ENCODE measurements around the gene SARDH. TPM values are rescaled to one million over a fixed set of nuclear protein-coding genes. Genes with fewer than 3 reads are reported as not detected.

Gene SARDH
- total RNA-seq, 1 experiment from 2014 or later, result 0.66 TPM

DNA sequence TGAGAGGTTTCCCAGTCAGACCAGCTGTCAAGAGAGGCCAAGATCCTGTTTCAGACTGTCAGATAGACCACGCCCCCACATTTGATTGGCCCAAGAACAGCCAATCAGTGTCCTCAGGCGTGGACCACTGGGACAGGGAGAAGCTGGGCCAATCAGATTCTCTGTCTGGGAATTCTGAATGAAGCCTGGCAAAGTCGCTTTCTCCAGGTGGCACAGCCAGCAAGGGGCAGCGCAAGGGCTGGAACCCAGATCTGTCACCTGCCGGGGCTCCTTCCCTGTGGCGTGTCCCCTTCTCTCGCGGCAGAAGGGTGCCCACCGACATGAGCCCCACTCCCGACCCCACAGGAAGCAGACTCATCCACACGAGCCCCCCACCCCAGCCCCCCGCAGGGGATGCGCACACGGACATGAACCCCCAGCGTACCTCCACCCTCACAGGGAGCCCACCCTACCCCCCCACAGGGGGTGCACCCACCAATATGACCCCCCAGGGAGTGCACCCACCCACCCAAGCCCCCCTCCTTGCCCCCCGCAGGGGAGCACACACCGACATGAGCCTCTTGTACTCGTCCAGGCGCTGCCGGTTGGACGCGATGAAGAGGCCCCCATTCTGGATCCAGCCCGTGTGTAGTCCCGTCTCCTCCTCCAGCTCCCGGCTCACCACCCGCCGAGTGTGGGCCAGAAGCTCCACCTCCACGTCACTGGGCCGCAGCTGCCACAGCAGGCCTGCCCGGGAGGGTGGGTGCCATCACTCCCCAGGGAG is 6.1 kb downstream of the SARDH start:
- Histone ChIP-seq H3K36me3 (no peaks in the 10 kb centered on the region), H3K27me3 (no peaks in the 10 kb centered on the region; the same call in 1 of the 2 replicates), H3K9me3 (no peaks in the 10 kb centered on the region), H3K4me3 (no peak overlapping the region)
- DNase-seq, result peak; percentile 66

GRCh38 chr9:133730994-133731715 is 7.0 kb downstream of the SARDH start:
- H3K9me3 ChIP-seq, result no peaks in the 10 kb centered on the region
- H3K36me3 ChIP-seq, result no peaks in the 10 kb centered on the region
- no peaks in the 10 kb centered on the region; the same call in 1 of the 2 replicates for H3K27me3 ChIP-seq
- no peak for DNase-seq
- H3K4me3 ChIP-seq, result no peak overlapping the region

DNA sequence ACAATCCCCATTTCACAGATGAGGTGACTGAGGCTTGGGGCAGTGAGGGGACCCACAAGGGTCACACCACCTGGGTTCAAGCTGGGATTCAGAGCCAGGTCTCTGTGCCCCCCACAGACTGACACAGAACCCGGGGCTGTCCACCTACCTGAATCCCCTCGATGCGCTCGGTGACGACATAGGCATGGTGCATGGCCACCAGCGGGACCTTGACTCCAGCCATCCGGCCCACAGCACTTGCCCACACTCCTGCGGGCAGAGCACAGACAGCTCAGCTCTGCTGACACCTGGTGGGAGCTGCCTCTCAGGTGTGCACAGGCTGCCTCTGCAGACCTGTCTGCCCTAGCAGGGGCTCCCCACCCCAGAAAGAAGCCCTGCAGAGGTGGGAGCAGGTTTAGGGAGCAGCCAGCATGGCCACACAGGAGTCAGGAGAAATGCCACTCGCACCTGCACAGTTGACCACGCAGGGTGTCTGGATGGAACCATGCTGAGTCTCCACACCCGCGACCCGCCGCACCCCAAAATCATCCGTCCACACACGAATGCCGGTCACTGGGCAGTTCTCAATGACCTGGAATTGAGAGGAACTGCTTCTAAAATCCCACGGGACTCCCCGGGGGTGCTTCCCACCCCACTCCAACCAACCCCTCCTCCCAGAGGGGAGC is 8.4 kb downstream of the SARDH start:
- H3K36me3 ChIP-seq, result no peaks in the 10 kb centered on the region
- no peak overlapping the region for H3K4me3 ChIP-seq
- H3K27me3 ChIP-seq, result peaks cover 11% of the 10 kb centered on the region
- no peaks in the 10 kb centered on the region for H3K9me3 ChIP-seq
- DNase-seq, result no peak

- DNase-seq, result no peak
- Histone ChIP-seq H3K9me3 (no peaks in the 10 kb centered on the region), H3K4me3 (no peak overlapping the region), H3K36me3 (no peaks in the 10 kb centered on the region), H3K27me3 (peaks cover 13% of the 10 kb centered on the region)
These were observed 9.1 kb downstream of the SARDH start for GRCh38 chr9:133728856-133729616.

- Histone ChIP-seq H3K36me3 (no peaks in the 10 kb centered on the region), H3K9me3 (no peaks in the 10 kb centered on the region), H3K4me3 (no peak overlapping the region), H3K27me3 (peaks cover 17% of the 10 kb centered on the region)
- no peak for DNase-seq
These were observed 10.2 kb downstream of the SARDH start for GRCh38 chr9:133727876-133728441.

DNA sequence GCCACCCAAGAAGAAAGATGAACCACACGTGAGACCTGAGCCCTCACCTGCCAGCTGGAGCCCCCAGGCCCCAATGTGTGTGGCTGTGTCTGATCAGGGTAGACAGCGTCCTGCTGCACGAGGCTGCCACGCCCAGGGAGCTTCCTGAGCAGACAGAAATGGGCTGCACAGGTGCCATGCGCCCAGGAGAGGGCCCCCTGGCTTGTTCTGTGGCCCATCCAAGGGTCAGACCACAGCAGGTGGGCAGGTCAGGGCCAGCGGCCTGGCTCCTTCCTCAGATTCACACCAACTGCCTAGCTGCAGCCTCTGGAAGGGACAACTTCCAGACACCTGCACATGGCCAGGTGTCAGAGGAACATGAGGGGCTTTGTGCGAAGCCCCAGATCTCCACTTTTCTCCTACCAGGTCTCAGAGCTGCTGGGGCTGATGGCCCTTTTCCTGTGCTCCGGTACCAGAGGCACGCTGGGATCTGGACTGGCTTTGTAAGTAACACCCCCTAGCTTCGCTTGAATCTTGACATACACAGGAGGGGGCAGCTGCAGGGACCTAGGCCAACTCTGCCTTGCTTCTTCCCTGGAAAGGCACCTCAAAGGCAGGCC is 10.8 kb downstream of the SARDH start:
- DNase-seq, result no peak
- H3K4me3 ChIP-seq, result no peak overlapping the region
- no peaks in the 10 kb centered on the region for H3K36me3 ChIP-seq

DNA sequence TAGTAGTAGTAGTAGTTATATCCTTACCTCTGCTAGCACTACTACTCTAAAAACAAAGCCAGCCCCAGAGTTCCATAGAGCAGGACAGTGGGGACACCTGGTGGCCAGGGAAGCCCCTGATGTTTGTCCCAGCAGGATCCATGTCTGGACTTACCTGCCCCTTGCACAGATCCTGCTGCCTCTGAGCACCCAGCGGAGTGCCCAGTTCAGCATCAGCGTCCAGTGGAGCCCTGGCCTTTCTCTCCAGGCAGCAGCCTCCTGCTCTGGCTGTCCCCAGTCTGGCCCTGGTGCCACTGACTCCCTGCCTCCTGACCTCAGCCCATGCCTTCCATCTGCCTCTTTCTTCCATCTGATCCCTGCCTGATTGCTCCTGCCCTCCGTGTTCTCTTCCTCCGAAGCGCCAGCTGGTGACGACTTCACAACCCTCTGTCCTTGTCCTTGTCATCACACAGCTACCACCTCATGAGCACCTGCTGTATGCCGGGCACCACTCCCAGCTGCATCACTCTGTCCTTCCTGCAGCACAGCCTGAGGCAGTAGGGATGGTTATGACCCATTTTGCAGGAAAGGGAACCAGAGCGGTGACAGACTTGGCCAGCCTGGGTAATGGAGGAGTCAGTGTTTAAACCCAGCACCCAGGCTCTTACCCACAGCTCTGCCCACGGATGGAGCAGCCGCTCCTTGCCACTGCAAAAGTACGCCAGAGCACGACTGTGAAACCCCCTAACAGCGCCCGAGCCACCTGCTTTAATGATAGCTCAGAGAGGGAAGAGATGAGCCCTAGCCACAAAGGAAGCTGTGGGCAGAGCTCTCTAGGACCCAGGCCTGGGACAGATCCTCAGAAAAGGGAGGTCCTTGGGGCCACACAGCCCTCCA is 11.5 kb downstream of the SARDH start:
- Histone ChIP-seq H3K9me3 (no peaks in the 10 kb centered on the region), H3K27me3 (peaks cover 20% of the 10 kb centered on the region), H3K36me3 (no peaks in the 10 kb centered on the region), H3K4me3 (no peak overlapping the region)
- peak; percentile 29 for DNase-seq

More for the DNA sequence above, 10.8 kb downstream of the SARDH start:
- Histone ChIP-seq H3K27me3 (peaks cover 20% of the 10 kb centered on the region), H3K9me3 (no peaks in the 10 kb centered on the region)

DNA sequence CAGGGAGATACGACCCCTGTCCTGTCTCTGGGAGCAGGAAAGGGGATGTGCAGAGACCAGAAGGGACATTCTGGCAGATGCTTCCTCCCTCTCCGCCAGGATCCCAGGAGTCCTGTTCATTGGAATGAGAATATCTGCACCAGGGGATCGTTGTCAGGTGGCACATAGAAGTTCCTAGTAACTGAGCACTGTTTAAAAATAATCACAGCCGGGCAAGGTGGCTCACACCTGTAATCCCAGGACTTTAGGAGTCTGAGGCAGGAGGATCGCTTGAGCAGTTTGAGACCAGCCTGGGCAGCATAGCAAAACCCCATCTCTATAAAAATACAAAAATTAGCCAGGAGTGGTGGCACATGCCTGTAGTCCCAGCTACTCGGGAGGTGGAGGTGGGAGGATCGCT is 12.3 kb downstream of the SARDH start:
- Histone ChIP-seq H3K9me3 (no peaks in the 10 kb centered on the region), H3K4me3 (no peak overlapping the region), H3K36me3 (no peaks in the 10 kb centered on the region), H3K27me3 (peaks cover 20% of the 10 kb centered on the region)
- DNase-seq, result no peak

DNA sequence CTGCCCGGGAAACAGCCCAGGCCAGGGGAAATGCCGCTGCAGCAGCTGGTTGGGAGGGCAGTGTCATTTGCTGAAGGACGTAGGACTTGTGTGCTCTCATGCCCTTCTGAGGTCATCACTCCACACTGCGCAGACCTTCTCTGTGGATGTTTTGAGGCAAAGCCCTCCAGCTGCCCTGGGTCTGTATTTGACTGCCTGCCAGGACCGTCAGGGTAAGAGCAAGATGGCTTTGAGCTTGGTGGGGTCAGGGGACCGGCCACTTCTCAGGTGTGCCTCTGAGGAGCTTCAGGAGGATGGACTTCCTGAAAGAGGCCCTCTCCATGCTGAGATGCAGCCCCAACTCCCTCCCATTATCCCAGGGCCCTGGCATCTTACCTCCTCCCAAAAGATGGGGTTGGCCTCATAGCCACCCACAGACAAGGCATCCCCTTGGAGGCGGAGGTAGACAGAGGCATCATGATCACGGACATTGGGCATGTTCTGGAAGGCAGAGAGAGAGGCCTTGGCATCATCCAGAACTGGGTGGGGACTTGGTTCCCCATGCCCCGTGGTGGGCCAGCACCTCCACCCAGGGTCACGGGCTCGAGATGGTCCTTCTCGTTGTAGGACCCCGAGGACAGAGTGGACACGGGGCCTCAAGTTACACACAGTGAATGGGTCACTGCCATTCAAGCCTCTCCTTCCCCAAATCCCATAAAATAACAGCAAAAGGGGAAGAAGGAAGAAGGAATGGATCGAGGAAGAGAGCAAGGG is 19.4 kb downstream of the SARDH start:
- Histone ChIP-seq H3K9me3 (no peaks in the 10 kb centered on the region), H3K4me3 (no peak overlapping the region), H3K36me3 (no peaks in the 10 kb centered on the region), H3K27me3 (peaks cover 6% of the 10 kb centered on the region)
- no peak for DNase-seq

- no peak for DNase-seq
- Histone ChIP-seq H3K27me3 (no peaks in the 10 kb centered on the region), H3K4me3 (no peak overlapping the region), H3K36me3 (no peaks in the 10 kb centered on the region), H3K9me3 (no peaks in the 10 kb centered on the region)
These were observed 20.8 kb downstream of the SARDH start for GRCh38 chr9:133717113-133718031.

GRCh38 chr9:133716564-133717112 is 21.5 kb downstream of the SARDH start:
- no peak overlapping the region for H3K4me3 ChIP-seq
- no peaks in the 10 kb centered on the region for H3K9me3 ChIP-seq

DNA sequence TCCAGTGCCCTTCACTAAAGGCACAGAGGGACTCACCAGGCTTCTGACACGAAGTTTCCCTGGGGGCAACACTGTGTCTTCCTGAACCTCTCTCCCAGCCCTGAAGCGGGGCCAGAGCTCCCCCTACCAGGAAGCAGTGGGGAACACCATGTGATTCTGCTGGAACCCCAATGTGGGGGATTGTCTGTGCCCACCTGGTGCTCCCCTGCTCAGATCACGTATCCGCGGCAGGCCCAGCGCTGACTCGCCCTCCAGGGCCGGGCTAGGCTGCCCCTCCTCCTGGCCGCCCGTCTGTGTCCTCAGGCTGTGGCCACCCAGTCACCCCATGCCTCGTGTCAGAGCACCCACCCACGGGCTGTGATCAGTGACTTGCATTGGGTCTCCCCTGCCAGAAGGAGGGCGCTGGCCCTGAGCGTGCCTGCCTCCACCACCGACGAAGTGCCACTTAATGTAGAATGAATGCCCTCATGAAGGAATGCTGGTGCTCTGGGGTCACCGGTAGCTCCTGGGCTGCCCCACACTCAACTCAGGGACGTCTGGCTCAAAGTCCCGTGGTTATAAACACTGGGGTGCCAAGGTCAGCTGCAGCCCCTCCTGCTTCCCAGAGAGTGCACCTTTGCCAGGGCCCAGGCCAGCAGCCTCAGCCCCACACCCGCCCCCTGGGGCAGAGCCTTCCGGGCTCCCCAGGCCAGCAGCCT is 22.1 kb downstream of the SARDH start:
- Histone ChIP-seq H3K4me3 (no peak overlapping the region), H3K9me3 (no peaks in the 10 kb centered on the region), H3K36me3 (no peaks in the 10 kb centered on the region), H3K27me3 (no peaks in the 10 kb centered on the region)
- DNase-seq, result no peak

More at GRCh38 chr9:133716564-133717112, 21.5 kb downstream of the SARDH start:
- Histone ChIP-seq H3K36me3 (no peaks in the 10 kb centered on the region), H3K27me3 (no peaks in the 10 kb centered on the region)
- no peak for DNase-seq

DNA sequence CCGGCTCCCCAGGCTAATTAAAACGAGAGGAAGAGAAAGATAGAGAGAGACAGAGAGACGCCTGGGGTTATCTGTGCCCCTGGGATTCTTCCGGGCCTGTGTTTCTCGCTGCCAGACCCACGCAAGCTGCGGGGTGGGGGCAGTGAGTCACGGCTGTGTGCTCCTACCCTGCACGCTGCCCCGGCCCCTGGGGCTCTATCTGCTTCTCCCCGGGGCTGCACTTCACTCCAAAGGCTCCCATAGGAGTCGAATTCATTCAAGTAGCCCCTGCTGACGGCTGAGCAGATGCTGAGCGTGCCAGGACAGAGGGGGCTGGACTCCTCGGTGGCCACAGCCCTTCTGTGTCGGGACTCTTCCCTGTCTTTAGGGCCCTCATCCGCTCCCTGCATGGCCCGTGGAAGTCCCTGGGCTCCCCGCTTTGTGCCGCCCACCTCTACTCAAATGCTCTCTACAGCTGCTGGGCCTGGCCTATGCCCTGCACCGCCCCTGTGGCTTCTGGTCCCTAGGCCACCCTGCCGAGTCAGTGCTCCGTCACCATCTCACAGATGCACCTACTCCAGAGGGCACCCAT is 22.8 kb downstream of the SARDH start:
- DNase-seq, result no peak
- H3K36me3 ChIP-seq, result no peaks in the 10 kb centered on the region
- H3K4me3 ChIP-seq, result no peak overlapping the region
- no peaks in the 10 kb centered on the region for H3K27me3 ChIP-seq
- no peaks in the 10 kb centered on the region for H3K9me3 ChIP-seq
